SK-N-SH (cell line): ENCODE data around the gene SAXO1. TPM values are rescaled to one million over a fixed set of nuclear protein-coding genes. Genes with fewer than 3 reads are reported as not detected.

ENCODE experiments used
- CTCF ChIA-PET: fragments of 300-600, 350-600 bp; formaldehyde crosslinking; extraction: SDS; loops from one replicate; lab custom pipeline; 2021; lab: Yijun Ruan, JAX
- POLR2A ChIA-PET: fragments of 350-600 bp; sonication (Branson Sonifier 250); formaldehyde crosslinking; extraction: SDS; loops from one replicate; lab custom pipeline; 2020; ENCODE audit warnings: antibody characterized with exemption, inconsistent platforms; lab: Yijun Ruan, JAX
- DNase-seq: peaks from one replicate; pipeline ENCODE4 v3.0.0; 2012
- H2AFZ ChIP-seq: fragments of 200-600 bp; sonication (generic); 2 replicates; pipeline ENCODE4 v1.8.1; 2016; ENCODE audit warnings: antibody characterized with exemption, mild to moderate bottlenecking, low read depth
- H3F3A ChIP-seq: fragments of 200-600 bp; sonication (generic); replicated peaks from 2 replicates; pipeline ENCODE3; 2016; ENCODE audit warnings: antibody characterized with exemption, mild to moderate bottlenecking; ENCODE audit not compliant: insufficient read depth
- H3K27ac ChIP-seq, 2 experiments: fragments of 200-500 bp in 1 of 2; fragments of 200-600 bp in 1 of 2; sonication (Bioruptor generic) in 1 of 2; sonication (generic), shearing (Covaris generic) in 1 of 2; 2 replicates each; pipeline versions ENCODE4 v1.5.1 to v1.6.1; 2014 to 2016; ENCODE audit warnings: low read depth in 2 of 2, inconsistent platforms in 1 of 2, low read length in 1 of 2, mild to moderate bottlenecking in 1 of 2, mixed read lengths in 1 of 2
- H3K27me3 ChIP-seq: fragments of 200-600 bp; sonication (generic), shearing (Covaris generic); 2 replicates; pipeline ENCODE4 v1.6.1; 2016; ENCODE audit warnings: mixed run types; ENCODE audit not compliant: insufficient read depth
- H3K36me3 ChIP-seq, 2 experiments: fragments of 200-500 bp in 1 of 2; fragments of 200-600 bp in 1 of 2; sonication (Bioruptor generic) in 1 of 2; sonication (generic) in 1 of 2; replicated peaks in 1 of 2; 2 replicates each; pipeline versions ENCODE3 to v1.5.1; 2014 to 2016; ENCODE audit warnings: low read length in 1 of 2, mild to moderate bottlenecking in 1 of 2; ENCODE audit not compliant: insufficient read depth in 2 of 2, control insufficient read depth in 1 of 2
- H3K4me1 ChIP-seq, 2 experiments: fragments of 200-500 bp in 1 of 2; fragments of 200-600 bp in 1 of 2; sonication (Bioruptor generic) in 1 of 2; sonication (generic), shearing (Covaris generic) in 1 of 2; 2 replicates each; pipeline versions ENCODE4 v1.5.1 to v1.6.1; 2014 to 2016; ENCODE audit warnings: low read depth in 1 of 2, low read length in 1 of 2, mixed run types in 1 of 2; ENCODE audit not compliant: insufficient read depth in 2 of 2, control insufficient read depth in 1 of 2
- H3K4me2 ChIP-seq: fragments of 200-600 bp; sonication (generic), shearing (Covaris generic); 2 replicates; pipeline ENCODE4 v1.6.1; 2017; ENCODE audit warnings: mixed run types
- H3K4me3 ChIP-seq, 2 experiments: fragments of 200-500 bp in 1 of 2; fragments of 200-600 bp in 1 of 2; sonication (Bioruptor generic) in 1 of 2; sonication (generic), shearing (Covaris generic) in 1 of 2; 2 replicates each; pipeline versions ENCODE4 v1.5.1 to v1.8.1; 2014 to 2016; ENCODE audit warnings: low read depth in 2 of 2, inconsistent platforms in 1 of 2, low read length in 1 of 2, mild to moderate bottlenecking in 1 of 2, mixed read lengths in 1 of 2, moderate library complexity in 1 of 2
- H3K79me2 ChIP-seq: fragments of 200-600 bp; sonication (generic); 2 replicates; pipeline ENCODE4 v1.8.1; 2017; ENCODE audit warnings: mild to moderate bottlenecking; ENCODE audit not compliant: insufficient read depth
- H3K9ac ChIP-seq: fragments of 200-600 bp; sonication (generic); 2 replicates; pipeline ENCODE4 v1.6.1; 2017; ENCODE audit warnings: mixed run types
- H3K9me2 ChIP-seq: fragments of 200-600 bp; sonication (generic); 2 replicates; pipeline ENCODE4 v1.6.1; 2017; ENCODE audit warnings: mixed run types
- H3K9me3 ChIP-seq: fragments of 200-600 bp; sonication (generic); 2 replicates; pipeline ENCODE4 v1.6.1; 2017; ENCODE audit warnings: mixed run types, mild to moderate bottlenecking, moderate library complexity
- H4K20me1 ChIP-seq: fragments of 200-600 bp; sonication (generic); 2 replicates; pipeline ENCODE4 v1.6.1; 2017; ENCODE audit warnings: mild to moderate bottlenecking, mixed run types; ENCODE audit not compliant: insufficient read depth
- CTCF ChIP-seq: fragments of 200-600 bp; sonication (generic); IDR thresholded peaks from 2 replicates; pipeline ENCODE4 v1.6.1; 2017; ENCODE audit warnings: antibody characterized with exemption, mild to moderate bottlenecking, moderate library complexity
- EP300 ChIP-seq, 2 experiments: IDR thresholded peaks; 2 replicates each; pipeline versions ENCODE4 v1.4.0 to v1.6.1; 2012; ENCODE audit warnings: borderline replicate concordance in 1 of 2, low read depth in 1 of 2, low read length in 1 of 2
- FOSL2 ChIP-seq: IDR thresholded peaks from 2 replicates; pipeline ENCODE4 v1.4.0; 2012; ENCODE audit warnings: low read depth, mild to moderate bottlenecking, moderate library complexity, borderline replicate concordance
- JUND ChIP-seq: IDR thresholded peaks from 2 replicates; pipeline ENCODE4 v1.4.0; 2012
- MAX ChIP-seq: IDR thresholded peaks from 2 replicates; pipeline ENCODE4 v1.4.0; 2012; ENCODE audit warnings: low read depth
- MEF2A ChIP-seq: IDR thresholded peaks from 2 replicates; pipeline ENCODE4 v1.4.0; 2012; ENCODE audit warnings: low read depth, borderline replicate concordance
- NFIC ChIP-seq: IDR thresholded peaks from 2 replicates; pipeline ENCODE4 v1.4.0; 2012; ENCODE audit warnings: borderline replicate concordance
- PBX3 ChIP-seq: IDR thresholded peaks from 2 replicates; pipeline ENCODE4; 2012
- POLR2AphosphoS5 ChIP-seq: IDR thresholded peaks from 2 replicates; pipeline ENCODE4 v1.6.1; 2012; ENCODE audit warnings: low read depth, low read length
- RAD21 ChIP-seq: IDR thresholded peaks from 2 replicates; pipeline ENCODE4 v1.6.1; 2012; ENCODE audit warnings: mild to moderate bottlenecking, low read length
- REST ChIP-seq: IDR thresholded peaks from 2 replicates; pipeline ENCODE4 v1.6.1; 2012; ENCODE audit warnings: mild to moderate bottlenecking, low read depth, low read length, moderate library complexity
- SMC3 ChIP-seq: IDR thresholded peaks from 2 replicates; pipeline ENCODE4 v1.6.1; 2012; ENCODE audit warnings: low read depth, low read length, improper control_type of control experiment
- TAF1 ChIP-seq: IDR thresholded peaks from 2 replicates; pipeline ENCODE4 v1.6.1; 2012; ENCODE audit warnings: low read depth, mild to moderate bottlenecking, low read length, moderate library complexity, borderline replicate concordance
- WGBS: methylation state at CpG from one replicate; pipeline ENCODE4 v1.1.6; 2017; ENCODE audit warnings: low lambda C conversion rate; 5-methylcytosine and 5-hydroxymethylcytosine counted together
- polyA plus RNA-seq, 3 experiments: library from polyadenylated mRNA; depleted of rRNA; stranded (reverse); fragments of >200 nt; gene quantifications; 2 replicates each; pipeline ENCODE4 v1.2.3, GENCODE V29; 2012

Gene SAXO1
- polyA plus RNA-seq, 1 of the 3 experiments (the other 2 are of a cell fraction), result 0.03 TPM

- Histone ChIP-seq H3K36me3 (peaks cover 12 to 92% of the 10 kb centered on the region in 2 experiments), H3F3A (peaks cover 16% of the 10 kb centered on the region), H3K4me1 (peaks cover 0 to 6% of the 10 kb centered on the region in 2 experiments; a peak in 2 of 4 replicates), H3K27me3 (no peaks in the 10 kb centered on the region), H3K9me2 (no peaks in the 10 kb centered on the region), H3K27ac (no peak overlapping the region), H3K79me2 (no peaks in the 10 kb centered on the region), H3K9me3 (peaks cover 21% of the 10 kb centered on the region), H3K4me3 (no peak overlapping the region), H3K4me2 (no peak overlapping the region), H2AFZ (no peak overlapping the region), H4K20me1 (no peaks in the 10 kb centered on the region), H3K9ac (no peak overlapping the region)
- ChIA-PET CTCF (interaction anchor here (0.6 kb wide), 1 partner anchor 296 kb away, joined by 5 read pairs; no protein-coding TSS in a partner anchor), POLR2A (no interaction called here)
- no peak for DNase-seq
- no peak for TF ChIP-seq CTCF
These were observed 137.0 kb downstream of the SAXO1 start for GRCh38 chr9:18896004-18896403.

GRCh38 chr9:18893491-18893890 lies 139.5 kb downstream of the SAXO1 start:
- TF ChIP-seq TAF1, result no peak
- no peak for TF ChIP-seq EP300 (IDR thresholded peaks at IDR 0.05; ENCODE audit: borderline replicate concordance in 1 of 2, low read depth in 1 of 2, low read length in 1 of 2)
- no peak for TF ChIP-seq PBX3
- no peak for TF ChIP-seq JUND
- TF ChIP-seq NFIC, result no peak
- no peak for TF ChIP-seq MAX
- TF ChIP-seq POLR2AphosphoS5, result no peak
- TF ChIP-seq REST, result no peak
- TF ChIP-seq SMC3, result no peak
- TF ChIP-seq RAD21, result no peak
- TF ChIP-seq FOSL2, result no peak
- no peak for TF ChIP-seq MEF2A
- CTCF ChIA-PET, result no interaction called here
- Histone ChIP-seq H3K27ac (no peak overlapping the region), H3K9ac (no peak overlapping the region), H3K36me3 (peaks cover 12 to 88% of the 10 kb centered on the region in 2 experiments), H4K20me1 (no peaks in the 10 kb centered on the region), H3F3A (peaks cover 7% of the 10 kb centered on the region), H3K79me2 (no peaks in the 10 kb centered on the region), H3K4me2 (no peak overlapping the region), H2AFZ (no peak overlapping the region), H3K27me3 (no peaks in the 10 kb centered on the region), H3K4me1 (peaks cover 9 to 24% of the 10 kb centered on the region in 2 experiments; a peak in 3 of 4 replicates), H3K4me3 (no peak overlapping the region), H3K9me3 (peaks cover 21% of the 10 kb centered on the region), H3K9me2 (no peaks in the 10 kb centered on the region)
- WGBS, result 63% methylated on average over 1 of the region's 1 CpG
- DNase-seq, result no peak
- POLR2A ChIA-PET, result no interaction called here
